IMR-90 (cell line): ENCODE results near the gene SLC16A7. TPM values are rescaled to one million over a fixed set of nuclear protein-coding genes. Genes with fewer than 3 reads are reported as not detected.

Experiments
- ATAC-seq: fragments of 200-7000 bp; cut with Tn5 transposase; 2 replicates; pipeline ENCODE4 v1.9.1; 2020; ENCODE audit warnings: low read depth, mild to moderate bottlenecking, moderate library complexity
- BruUV-seq: library from RNA; stranded (reverse); fragments of 400-500 nt; replicated peaks from 2 replicates; lab custom pipeline; 2021; lab: Mats Ljungman, UMichigan
- CTCF ChIA-PET: fragments of 300-600 bp; formaldehyde crosslinking; extraction: SDS; loops from one replicate; lab custom pipeline; 2021; ENCODE audit warnings: antibody characterized with exemption; lab: Yijun Ruan, JAX
- POLR2A ChIA-PET: fragments of 300-600 bp; sonication (Branson Sonifier 250); formaldehyde crosslinking; loops from one replicate; lab custom pipeline; 2022; ENCODE audit warnings: antibody characterized with exemption; ENCODE audit not compliant: unreplicated experiment; lab: Charles Lee
- DNase-seq: peaks from one replicate; pipeline ENCODE4 v3.0.0; 2013
- H2AFZ ChIP-seq: replicated peaks from 2 replicates; pipeline ENCODE3; 2013; ENCODE audit warnings: low read length, mild to moderate bottlenecking; ENCODE audit not compliant: poor library complexity
- H2AK5ac ChIP-seq: 2 replicates; pipeline ENCODE4 v1.6.1; 2013; ENCODE audit warnings: low read depth, low read length, inconsistent platforms
- H2AK9ac ChIP-seq: replicated peaks from 2 replicates; pipeline ENCODE3; 2013; ENCODE audit warnings: mild to moderate bottlenecking, low read depth, low read length, moderate library complexity; ENCODE audit not compliant: poor library complexity
- H2BK120ac ChIP-seq: 2 replicates; pipeline ENCODE4 v1.6.1; 2013; ENCODE audit warnings: low read depth, low read length, inconsistent platforms
- H2BK15ac ChIP-seq: 3 replicates; pipeline ENCODE4 v1.6.1; 2013; ENCODE audit warnings: low read depth, low read length, inconsistent platforms
- H2BK20ac ChIP-seq: 2 replicates; pipeline ENCODE4 v1.6.1; 2013; ENCODE audit warnings: low read depth, mild to moderate bottlenecking, inconsistent platforms, low read length, moderate library complexity
- H2BK5ac ChIP-seq: 2 replicates; pipeline ENCODE4 v1.6.1; 2013; ENCODE audit warnings: mild to moderate bottlenecking, low read depth, low read length, inconsistent platforms; ENCODE audit not compliant: poor library complexity, severe bottlenecking
- H3K14ac ChIP-seq: replicated peaks from 2 replicates; pipeline ENCODE4 v1.6.1; 2013; ENCODE audit warnings: low read depth, low read length, inconsistent platforms
- H3K18ac ChIP-seq: 2 replicates; pipeline ENCODE4 v1.6.1; 2013; ENCODE audit warnings: low read depth, low read length, control low read depth
- H3K23ac ChIP-seq: 2 replicates; pipeline ENCODE4 v1.6.1; 2013; ENCODE audit warnings: low read depth, low read length, inconsistent platforms
- H3K27ac ChIP-seq: 2 replicates; pipeline ENCODE4 v1.5.1; 2013; ENCODE audit warnings: mild to moderate bottlenecking, control low read depth, low read length; ENCODE audit not compliant: insufficient read depth
- H3K27me3 ChIP-seq: 2 replicates; pipeline ENCODE4 v1.6.1; 2013; ENCODE audit warnings: low read length; ENCODE audit not compliant: control insufficient read depth, insufficient read depth
- H3K36me3 ChIP-seq: 2 replicates; pipeline ENCODE4 v1.6.1; 2013; ENCODE audit warnings: low read length, mixed read lengths; ENCODE audit not compliant: control insufficient read depth, insufficient read depth
- H3K4ac ChIP-seq: 2 replicates; pipeline ENCODE4 v1.6.1; 2013; ENCODE audit warnings: low read depth, low read length, inconsistent platforms
- H3K4me1 ChIP-seq: 2 replicates; pipeline ENCODE4 v1.6.1; 2013; ENCODE audit warnings: low read length, mixed read lengths; ENCODE audit not compliant: control insufficient read depth, insufficient read depth
- H3K4me2 ChIP-seq: 2 replicates; pipeline ENCODE4 v1.6.1; 2013; ENCODE audit warnings: low read depth, mild to moderate bottlenecking, control low read depth, low read length, moderate library complexity
- H3K4me3 ChIP-seq: 2 replicates; pipeline ENCODE4 v1.5.1; 2013; ENCODE audit warnings: low read depth, mild to moderate bottlenecking, control low read depth, low read length, moderate library complexity; ENCODE audit not compliant: insufficient read depth
- H3K56ac ChIP-seq: 2 replicates; pipeline ENCODE4 v1.6.1; 2013; ENCODE audit warnings: low read length, inconsistent platforms; ENCODE audit not compliant: insufficient read depth; ENCODE audit errors: extremely low read depth
- H3K79me1 ChIP-seq, 2 experiments: 2 replicates each; pipeline ENCODE4 v1.6.1; 2013; ENCODE audit warnings: low read length in 2 of 2, inconsistent platforms in 1 of 2, low read depth in 1 of 2
- H3K9ac ChIP-seq: 2 replicates; pipeline ENCODE4 v1.6.1; 2013; ENCODE audit warnings: low read depth, low read length, control low read depth
- H3K9me1 ChIP-seq: 2 replicates; pipeline ENCODE4 v1.6.1; 2013; ENCODE audit warnings: low read length, inconsistent platforms; ENCODE audit not compliant: insufficient read depth
- H3K9me3 ChIP-seq: 2 replicates; pipeline ENCODE4 v1.6.1; 2013; ENCODE audit warnings: low read length; ENCODE audit not compliant: control insufficient read depth, insufficient read depth
- H4K20me1 ChIP-seq: 2 replicates; pipeline ENCODE4 v1.6.1; 2013; ENCODE audit warnings: low read length, inconsistent platforms; ENCODE audit not compliant: insufficient read depth
- H4K5ac ChIP-seq: 2 replicates; pipeline ENCODE4 v1.6.1; 2013; ENCODE audit warnings: mild to moderate bottlenecking, low read depth, low read length, control low read depth
- H4K8ac ChIP-seq, 2 experiments: 2 replicates each; pipeline ENCODE4 v1.6.1; 2013; ENCODE audit warnings: low read depth in 2 of 2, low read length in 2 of 2, control low read depth in 1 of 2, inconsistent platforms in 1 of 2
- H4K91ac ChIP-seq: 2 replicates; pipeline ENCODE4 v1.6.1; 2013; ENCODE audit warnings: low read depth, low read length, inconsistent platforms; ENCODE audit not compliant: insufficient read depth
- CEBPB ChIP-seq: IDR thresholded peaks from 2 replicates; pipeline ENCODE4 v1.6.1; 2012; ENCODE audit warnings: low read depth, low read length, improper control_type of control experiment
- ELK1 ChIP-seq: fragments of 150-350 bp; IDR thresholded peaks from 2 replicates; pipeline ENCODE4 v1.6.1; 2016; ENCODE audit warnings: low read depth, mild to moderate bottlenecking, low read length, moderate library complexity, borderline replicate concordance
- RAD21 ChIP-seq: IDR thresholded peaks from 2 replicates; pipeline ENCODE4 v1.6.1; 2012; ENCODE audit warnings: low read length, improper control_type of control experiment
- SMC3 ChIP-seq: fragments of 150-350 bp; IDR thresholded peaks from 2 replicates; pipeline ENCODE4 v1.6.1; 2016; ENCODE audit warnings: low read depth, mild to moderate bottlenecking, antibody characterized with exemption, low read length, moderate library complexity
- WGBS, 2 experiments: methylation state at CpG; one replicate each; pipeline versions ENCODE4 v1.1.5 to v1.1.7; 2013; ENCODE audit warnings: missing lambda C conversion rate in 2 of 2; ENCODE audit not compliant: insufficient read length in 1 of 2; ENCODE audit errors: extremely low coverage in 2 of 2; 5-methylcytosine and 5-hydroxymethylcytosine counted together
- dilution Hi-C: fragments of 300-500 bp; cut with HindIII; formaldehyde crosslinking; loops from one replicate; pipeline ENCODE4 v1.14.3; 2018; ENCODE audit warnings: low sequenced_read_pairs; ENCODE audit not compliant: unreplicated experiment
- in situ Hi-C: fragments of 300-500 bp; cut with MboI; formaldehyde crosslinking; loops from 3 replicates; pipeline ENCODE4 v1.14.3; 2019; ENCODE audit warnings: low sequenced_read_pairs, inconsistent platforms, mixed read lengths
- intact Hi-C: fragments of 100-400 bp; cut with micrococcal nuclease; formaldehyde crosslinking; loops from 2 replicates; pipeline ENCODE4 v1.10.0; 2022
- polyA plus RNA-seq, 3 experiments: library from polyadenylated mRNA; depleted of rRNA; stranded (reverse); fragments of >200 nt; gene quantifications; 2 replicates each; pipeline ENCODE4 v1.2.3, GENCODE V29; 2012; ENCODE audit warnings: low replicate concordance in 1 of 3
- total RNA-seq: library from RNA; depleted of rRNA; stranded (reverse); fragments of >200 nt; gene quantifications from 2 replicates; pipeline ENCODE4 v1.2.3, GENCODE V29; 2012
- TF ChIP-seq, protein P1 (sequence below): fragments of 150-350 bp; IDR thresholded peaks from 2 replicates; pipeline ENCODE4 v1.6.1; 2017; ENCODE audit warnings: mild to moderate bottlenecking, antibody characterized with exemption, low read length, low read depth

The SLC16A7 gene
- total and polyA plus RNA-seq, 2 of the 4 experiments (the other 2 are of a cell fraction): 2.6 to 21.5 TPM

GRCh38 chr12:59548930-59549329, 46.9 kb upstream of the SLC16A7 start:
- no peak overlapping the region for H3K23ac ChIP-seq
- DNase-seq: no peak
- H4K5ac ChIP-seq: no peak overlapping the region
- no peak overlapping the region for H3K4ac ChIP-seq
- ATAC-seq: no peak
- dilution Hi-C loops: no loop called here
- H3K9me3 ChIP-seq: no peaks in the 10 kb centered on the region
- H3K4me3 ChIP-seq: no peak overlapping the region
- H3K27ac ChIP-seq: no peak overlapping the region
- no peak overlapping the region for H3K14ac ChIP-seq
- in situ Hi-C loops: no loop called here
- no CpG with 5 or more reads among the region's 3 CpGs for WGBS, 2 experiments
- no peak overlapping the region for H3K4me2 ChIP-seq
- no peak overlapping the region for H2BK120ac ChIP-seq
- no peaks in the 10 kb centered on the region for H3K4me1 ChIP-seq
- H4K8ac ChIP-seq: no peak overlapping the region
- no peaks in the 10 kb centered on the region for H3K27me3 ChIP-seq
- no peak overlapping the region for H2AK5ac ChIP-seq
- H2AFZ ChIP-seq: no peak overlapping the region
- no peaks in the 10 kb centered on the region for H4K20me1 ChIP-seq
- no TSS peak for BruUV-seq
- ChIA-PET CTCF (no interaction called here), POLR2A (no interaction called here)
- H3K79me1 ChIP-seq: no peaks in the 10 kb centered on the region
- no peak for TF ChIP-seq SMC3
- TF ChIP-seq ELK1: no peak
- TF ChIP-seq CEBPB: no peak
- TF ChIP-seq, protein P1, sequence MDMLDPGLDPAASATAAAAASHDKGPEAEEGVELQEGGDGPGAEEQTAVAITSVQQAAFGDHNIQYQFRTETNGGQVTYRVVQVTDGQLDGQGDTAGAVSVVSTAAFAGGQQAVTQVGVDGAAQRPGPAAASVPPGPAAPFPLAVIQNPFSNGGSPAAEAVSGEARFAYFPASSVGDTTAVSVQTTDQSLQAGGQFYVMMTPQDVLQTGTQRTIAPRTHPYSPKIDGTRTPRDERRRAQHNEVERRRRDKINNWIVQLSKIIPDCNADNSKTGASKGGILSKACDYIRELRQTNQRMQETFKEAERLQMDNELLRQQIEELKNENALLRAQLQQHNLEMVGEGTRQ: no peak
- TF ChIP-seq RAD21: no peak
- H3K9me1 ChIP-seq: no peaks in the 10 kb centered on the region
- H3K36me3 ChIP-seq: no peaks in the 10 kb centered on the region
- H2AK9ac ChIP-seq: no peak overlapping the region
- no peak overlapping the region for H3K9ac ChIP-seq
- no peak overlapping the region for H2BK15ac ChIP-seq
- no peak overlapping the region for H4K91ac ChIP-seq
- intact Hi-C loops: no loop called here
- no peak overlapping the region for H3K56ac ChIP-seq
- H2BK5ac ChIP-seq: no peak overlapping the region
- no peak overlapping the region for H3K18ac ChIP-seq
- no peak overlapping the region for H2BK20ac ChIP-seq
